HL-60 (cell line): ENCODE measurements around the gene BRWD1.

Experiments
- DNase-seq, 2 experiments: peaks; one replicate each; pipeline ENCODE4 v3.0.0-alpha.2; 2010 to 2020; ENCODE audit warnings: low read depth in 1 of 2, low spot score in 1 of 2
- H3K27ac ChIP-seq: fragments of 250-450 bp; sonication (Bioruptor Pico); replicated peaks from 2 replicates; pipeline ENCODE4 v1.5.1; 2020; ENCODE audit warnings: mild to moderate bottlenecking, moderate library complexity
- H3K27me3 ChIP-seq: fragments of 250-450 bp; sonication (Bioruptor Pico); 2 replicates; pipeline ENCODE4 v1.5.1; 2021; ENCODE audit warnings: mild to moderate bottlenecking, moderate library complexity; ENCODE audit not compliant: insufficient read depth, poor library complexity, severe bottlenecking
- H3K4me3 ChIP-seq: replicated peaks from 2 replicates; pipeline ENCODE4 v1.5.1; 2011; ENCODE audit warnings: mild to moderate bottlenecking, control low read depth, low read length; ENCODE audit not compliant: insufficient read depth
- GABPA ChIP-seq: IDR thresholded peaks from 2 replicates; pipeline ENCODE4 v1.6.1; 2012; ENCODE audit warnings: low read depth
- POLR2AphosphoS5 ChIP-seq: IDR thresholded peaks from 2 replicates; pipeline ENCODE4 v1.6.1; 2012; ENCODE audit warnings: low read depth
- SPI1 ChIP-seq: IDR thresholded peaks from 2 replicates; pipeline ENCODE4 v1.6.1; 2012; ENCODE audit warnings: low read depth, mild to moderate bottlenecking, borderline replicate concordance
- TF ChIP-seq, protein P1 (sequence below): IDR thresholded peaks from one replicate; pipeline ENCODE4 v1.5.1; 2011; ENCODE audit warnings: low read length, control low read depth, inconsistent platforms; ENCODE audit not compliant: insufficient read depth
- TF ChIP-seq, protein P2 (sequence below): IDR thresholded peaks from 2 replicates; pipeline ENCODE4 v1.6.1; 2012; ENCODE audit warnings: low read depth; ENCODE audit not compliant: insufficient replicate concordance

BRWD1 gene

DNA sequence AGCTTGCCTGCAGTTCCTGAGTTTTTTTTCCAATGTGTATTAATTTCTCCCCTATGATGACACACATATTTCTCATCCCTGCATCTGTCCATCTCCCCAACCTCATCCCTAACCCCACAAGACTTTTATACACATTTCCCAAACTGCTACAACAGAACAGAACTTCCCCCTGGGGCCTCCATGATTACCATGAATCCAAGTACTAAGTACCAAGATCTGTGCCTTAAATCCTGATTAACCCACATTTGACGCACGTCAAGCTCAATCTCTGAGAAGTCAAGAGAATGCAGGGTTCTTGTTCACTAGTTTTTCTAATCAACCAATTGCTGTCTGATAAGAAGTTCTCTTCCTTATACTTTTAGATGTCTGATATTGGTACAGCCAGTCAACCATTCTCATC is 25.8 kb upstream of the BRWD1 start:
- DNase-seq, result no peak
- H3K4me3 ChIP-seq, result no peak overlapping the region
- H3K27ac ChIP-seq, result no peak overlapping the region
- H3K27me3 ChIP-seq, result no peaks in the 10 kb centered on the region
- TF ChIP-seq GABPA (no peak), POLR2AphosphoS5 (no peak), SPI1 (no peak)
- TF ChIP-seq, protein P1, sequence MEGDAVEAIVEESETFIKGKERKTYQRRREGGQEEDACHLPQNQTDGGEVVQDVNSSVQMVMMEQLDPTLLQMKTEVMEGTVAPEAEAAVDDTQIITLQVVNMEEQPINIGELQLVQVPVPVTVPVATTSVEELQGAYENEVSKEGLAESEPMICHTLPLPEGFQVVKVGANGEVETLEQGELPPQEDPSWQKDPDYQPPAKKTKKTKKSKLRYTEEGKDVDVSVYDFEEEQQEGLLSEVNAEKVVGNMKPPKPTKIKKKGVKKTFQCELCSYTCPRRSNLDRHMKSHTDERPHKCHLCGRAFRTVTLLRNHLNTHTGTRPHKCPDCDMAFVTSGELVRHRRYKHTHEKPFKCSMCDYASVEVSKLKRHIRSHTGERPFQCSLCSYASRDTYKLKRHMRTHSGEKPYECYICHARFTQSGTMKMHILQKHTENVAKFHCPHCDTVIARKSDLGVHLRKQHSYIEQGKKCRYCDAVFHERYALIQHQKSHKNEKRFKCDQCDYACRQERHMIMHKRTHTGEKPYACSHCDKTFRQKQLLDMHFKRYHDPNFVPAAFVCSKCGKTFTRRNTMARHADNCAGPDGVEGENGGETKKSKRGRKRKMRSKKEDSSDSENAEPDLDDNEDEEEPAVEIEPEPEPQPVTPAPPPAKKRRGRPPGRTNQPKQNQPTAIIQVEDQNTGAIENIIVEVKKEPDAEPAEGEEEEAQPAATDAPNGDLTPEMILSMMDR, result no peak

DNA sequence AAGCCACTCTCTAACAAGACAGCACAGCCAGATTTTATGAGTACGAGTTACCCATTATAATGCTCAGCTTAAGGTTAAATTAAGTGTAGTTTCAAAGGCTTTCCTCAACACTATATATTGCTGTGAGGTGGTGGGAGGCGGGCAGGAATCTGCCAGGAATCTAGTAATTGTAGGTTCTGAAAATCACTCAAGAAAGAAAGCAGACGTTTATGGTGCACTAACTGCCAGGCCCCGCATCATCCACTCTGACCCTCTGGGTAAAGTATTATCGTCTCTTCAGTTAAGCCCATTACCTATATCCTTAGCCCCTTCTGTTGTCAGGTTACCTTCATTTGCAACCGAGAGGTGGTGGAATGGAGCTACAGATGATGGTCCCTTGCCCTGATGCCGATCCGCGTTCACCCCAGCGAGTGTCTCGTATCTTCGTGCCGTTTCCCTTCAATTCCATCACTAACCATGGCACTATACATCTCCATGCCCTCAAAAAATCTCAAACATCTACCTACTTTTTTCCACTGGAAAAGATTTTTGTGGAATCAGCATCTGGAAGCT is 23.1 kb upstream of the BRWD1 start:
- DNase-seq, result no peak
- Histone ChIP-seq H3K4me3 (no peak overlapping the region), H3K27me3 (no peaks in the 10 kb centered on the region), H3K27ac (no peak overlapping the region)
- TF ChIP-seq, protein P1, result no peak
- TF ChIP-seq POLR2AphosphoS5 (no peak), GABPA (no peak), SPI1 (no peak)
- TF ChIP-seq, protein P2, sequence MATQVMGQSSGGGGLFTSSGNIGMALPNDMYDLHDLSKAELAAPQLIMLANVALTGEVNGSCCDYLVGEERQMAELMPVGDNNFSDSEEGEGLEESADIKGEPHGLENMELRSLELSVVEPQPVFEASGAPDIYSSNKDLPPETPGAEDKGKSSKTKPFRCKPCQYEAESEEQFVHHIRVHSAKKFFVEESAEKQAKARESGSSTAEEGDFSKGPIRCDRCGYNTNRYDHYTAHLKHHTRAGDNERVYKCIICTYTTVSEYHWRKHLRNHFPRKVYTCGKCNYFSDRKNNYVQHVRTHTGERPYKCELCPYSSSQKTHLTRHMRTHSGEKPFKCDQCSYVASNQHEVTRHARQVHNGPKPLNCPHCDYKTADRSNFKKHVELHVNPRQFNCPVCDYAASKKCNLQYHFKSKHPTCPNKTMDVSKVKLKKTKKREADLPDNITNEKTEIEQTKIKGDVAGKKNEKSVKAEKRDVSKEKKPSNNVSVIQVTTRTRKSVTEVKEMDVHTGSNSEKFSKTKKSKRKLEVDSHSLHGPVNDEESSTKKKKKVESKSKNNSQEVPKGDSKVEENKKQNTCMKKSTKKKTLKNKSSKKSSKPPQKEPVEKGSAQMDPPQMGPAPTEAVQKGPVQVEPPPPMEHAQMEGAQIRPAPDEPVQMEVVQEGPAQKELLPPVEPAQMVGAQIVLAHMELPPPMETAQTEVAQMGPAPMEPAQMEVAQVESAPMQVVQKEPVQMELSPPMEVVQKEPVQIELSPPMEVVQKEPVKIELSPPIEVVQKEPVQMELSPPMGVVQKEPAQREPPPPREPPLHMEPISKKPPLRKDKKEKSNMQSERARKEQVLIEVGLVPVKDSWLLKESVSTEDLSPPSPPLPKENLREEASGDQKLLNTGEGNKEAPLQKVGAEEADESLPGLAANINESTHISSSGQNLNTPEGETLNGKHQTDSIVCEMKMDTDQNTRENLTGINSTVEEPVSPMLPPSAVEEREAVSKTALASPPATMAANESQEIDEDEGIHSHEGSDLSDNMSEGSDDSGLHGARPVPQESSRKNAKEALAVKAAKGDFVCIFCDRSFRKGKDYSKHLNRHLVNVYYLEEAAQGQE, result no peak

DNA sequence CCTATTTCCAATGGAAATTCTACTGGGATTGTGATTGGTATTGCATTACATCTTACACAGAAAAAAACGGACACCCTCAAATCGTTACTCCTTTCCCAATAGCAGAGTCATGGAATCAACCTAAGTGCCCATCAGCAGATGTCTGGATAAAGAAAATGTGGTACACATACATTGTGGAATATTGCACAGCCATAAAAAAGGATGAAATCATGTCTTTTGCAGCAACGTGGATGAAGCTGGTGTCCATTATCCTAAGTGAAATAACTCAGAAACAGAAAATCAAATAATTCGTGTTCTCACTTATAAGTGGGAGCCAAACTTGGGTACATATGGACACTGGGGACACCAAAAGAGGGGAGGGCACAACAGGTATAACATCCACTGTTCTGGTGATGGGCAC is 21.2 kb upstream of the BRWD1 start:
- H3K27ac ChIP-seq, result no peak overlapping the region
- no peak overlapping the region for H3K4me3 ChIP-seq
- no peaks in the 10 kb centered on the region for H3K27me3 ChIP-seq
- DNase-seq, result no peak
- TF ChIP-seq, protein P2, result no peak
- TF ChIP-seq, protein P1, result no peak
- no peak for TF ChIP-seq GABPA
- no peak for TF ChIP-seq POLR2AphosphoS5
- TF ChIP-seq SPI1, result no peak

DNA sequence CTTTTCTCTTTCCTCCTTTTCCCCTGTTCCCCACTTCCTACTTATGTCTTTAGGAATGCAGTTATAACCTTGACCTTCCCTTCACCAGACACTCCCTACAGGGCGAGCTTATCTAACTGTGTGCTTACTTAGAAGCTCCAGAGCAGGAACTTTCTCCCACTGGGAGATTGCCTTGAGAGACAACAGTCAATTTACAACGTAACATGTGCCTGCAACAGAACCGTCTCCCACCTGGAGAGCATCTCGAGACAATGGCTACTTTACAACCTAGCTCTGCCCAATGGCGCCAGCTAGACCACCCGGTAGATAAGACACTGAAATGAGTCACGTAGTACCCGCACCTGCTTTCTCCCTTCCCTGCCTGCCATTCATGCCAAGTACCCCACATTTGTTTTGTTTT is 18.7 kb upstream of the BRWD1 start:
- no peak for TF ChIP-seq GABPA
- TF ChIP-seq, protein P2, result no peak
- no peak for DNase-seq
- H3K27ac ChIP-seq, result no peak overlapping the region
- H3K4me3 ChIP-seq, result no peak overlapping the region
- no peaks in the 10 kb centered on the region for H3K27me3 ChIP-seq
